Loucy (cell line): ENCODE measurements around the gene AGO4.

Source experiments
- H2AFZ ChIP-seq: fragments of 200-600 bp; sonication (generic); 2 replicates; pipeline ENCODE4 v1.6.0; 2016; ENCODE audit warnings: antibody characterized with exemption, mild to moderate bottlenecking, low read length, moderate library complexity
- H3F3A ChIP-seq: fragments of 200-600 bp; 2 replicates; pipeline ENCODE4 v1.6.0; 2016; ENCODE audit warnings: antibody characterized with exemption, low read depth, mild to moderate bottlenecking
- H3K27me3 ChIP-seq: fragments of 200-600 bp; sonication (generic); 2 replicates; pipeline ENCODE4 v1.6.1; 2014; ENCODE audit warnings: low read length, mild to moderate bottlenecking; ENCODE audit not compliant: insufficient read depth, poor library complexity, severe bottlenecking
- H3K36me3 ChIP-seq: fragments of 200-600 bp; sonication (generic); 2 replicates; pipeline ENCODE4 v1.6.1; 2016; ENCODE audit warnings: low read length; ENCODE audit not compliant: insufficient read depth
- H3K4me1 ChIP-seq: fragments of 200-600 bp; sonication (generic); 2 replicates; pipeline ENCODE4 v1.5.1; 2014; ENCODE audit warnings: low read length, mild to moderate bottlenecking; ENCODE audit not compliant: insufficient read depth, poor library complexity, severe bottlenecking
- H3K4me2 ChIP-seq: fragments of 200-600 bp; sonication (generic); 2 replicates; pipeline ENCODE4 v1.6.0; 2014; ENCODE audit warnings: antibody characterized with exemption, low read length, low read depth, mild to moderate bottlenecking; ENCODE audit not compliant: poor library complexity, severe bottlenecking
- H3K4me3 ChIP-seq: fragments of 200-600 bp; sonication (generic); 2 replicates; pipeline ENCODE4 v1.5.1; 2014; ENCODE audit warnings: low read length, mild to moderate bottlenecking, mixed read lengths; ENCODE audit not compliant: poor library complexity, severe bottlenecking
- H3K79me2 ChIP-seq: fragments of 200-600 bp; sonication (generic); 2 replicates; pipeline ENCODE4 v1.6.1; 2014; ENCODE audit warnings: low read length; ENCODE audit not compliant: insufficient read depth
- H3K9ac ChIP-seq: fragments of 200-600 bp; sonication (generic); 2 replicates; pipeline ENCODE4 v1.6.0; 2014; ENCODE audit warnings: mild to moderate bottlenecking, low read depth, low read length, moderate library complexity; ENCODE audit not compliant: poor library complexity, severe bottlenecking
- H3K9me2 ChIP-seq: fragments of 200-600 bp; sonication (generic); replicated peaks from 2 replicates; pipeline ENCODE4 v1.6.1; 2016; ENCODE audit warnings: low read depth, low read length, mixed read lengths
- H3K9me3 ChIP-seq: fragments of 200-600 bp; sonication (generic); 2 replicates; pipeline ENCODE4 v1.6.1; 2014; ENCODE audit warnings: mild to moderate bottlenecking, antibody characterized with exemption, low read length, low read depth; ENCODE audit not compliant: insufficient read depth
- H4K20me1 ChIP-seq: fragments of 200-600 bp; sonication (generic); 2 replicates; pipeline ENCODE4 v1.6.0; 2014; ENCODE audit warnings: antibody characterized with exemption, low read length, mild to moderate bottlenecking; ENCODE audit not compliant: insufficient read depth, poor library complexity, severe bottlenecking
- CTCF ChIP-seq: fragments of 200-600 bp; sonication (generic); conservative IDR thresholded peaks from 2 replicates; pipeline ENCODE4 v1.5.1; 2014; ENCODE audit warnings: mild to moderate bottlenecking, antibody characterized with exemption, low read length
- EZH2phosphoT487 ChIP-seq: fragments of 200-600 bp; IDR thresholded peaks from 2 replicates; pipeline ENCODE4 v1.6.1; 2018; ENCODE audit warnings: antibody characterized with exemption, mild to moderate bottlenecking, moderate library complexity, borderline replicate concordance

AGO4 gene

GRCh38 chr1:35834218-35834617 is 26.4 kb downstream of the AGO4 start:
- no peaks in the 10 kb centered on the region for H3K9me2 ChIP-seq
- no peak overlapping the region for H3K9ac ChIP-seq
- H3K4me2 ChIP-seq, result no peak overlapping the region
- H3F3A ChIP-seq, result no peaks in the 10 kb centered on the region
- H4K20me1 ChIP-seq, result no peaks in the 10 kb centered on the region
- H3K79me2 ChIP-seq, result no peaks in the 10 kb centered on the region
- H2AFZ ChIP-seq, result no peak overlapping the region
- H3K4me3 ChIP-seq, result no peak overlapping the region
- H3K9me3 ChIP-seq, result no peaks in the 10 kb centered on the region
- H3K4me1 ChIP-seq, result no peaks in the 10 kb centered on the region
- H3K27me3 ChIP-seq, result no peaks in the 10 kb centered on the region
- peaks cover 13% of the 10 kb centered on the region; the same call in 1 of the 2 replicates for H3K36me3 ChIP-seq
- TF ChIP-seq EZH2phosphoT487 (no peak), CTCF (no peak)

- H3F3A ChIP-seq, result no peaks in the 10 kb centered on the region
- H3K9ac ChIP-seq, result no peak overlapping the region
- no peaks in the 10 kb centered on the region for H3K9me3 ChIP-seq
- no peaks in the 10 kb centered on the region for H3K79me2 ChIP-seq
- peaks cover 13% of the 10 kb centered on the region; the same call in 1 of the 2 replicates for H3K36me3 ChIP-seq
- H2AFZ ChIP-seq, result no peak overlapping the region
- H3K4me2 ChIP-seq, result no peak overlapping the region
- H4K20me1 ChIP-seq, result no peaks in the 10 kb centered on the region
- H3K4me3 ChIP-seq, result no peak overlapping the region
- no peaks in the 10 kb centered on the region for H3K4me1 ChIP-seq
- H3K9me2 ChIP-seq, result no peaks in the 10 kb centered on the region
- H3K27me3 ChIP-seq, result no peaks in the 10 kb centered on the region
- TF ChIP-seq CTCF (no peak), EZH2phosphoT487 (no peak)
Measured at GRCh38 chr1:35835398-35835797, 27.6 kb downstream of the AGO4 start.

GRCh38 chr1:35836734-35837133 is 28.9 kb downstream of the AGO4 start:
- Histone ChIP-seq H3K9me2 (no peaks in the 10 kb centered on the region), H3K9me3 (no peaks in the 10 kb centered on the region), H3K4me1 (no peaks in the 10 kb centered on the region), H3K27me3 (no peaks in the 10 kb centered on the region), H3K36me3 (peaks cover 18% of the 10 kb centered on the region; the same call in 1 of the 2 replicates), H3K4me2 (no peak overlapping the region), H4K20me1 (no peaks in the 10 kb centered on the region), H3F3A (no peaks in the 10 kb centered on the region), H3K9ac (no peak overlapping the region), H2AFZ (no peak overlapping the region), H3K79me2 (no peaks in the 10 kb centered on the region), H3K4me3 (no peak overlapping the region)
- TF ChIP-seq EZH2phosphoT487, result no peak
- TF ChIP-seq CTCF, result no peak
